ENCODE results near the gene MDP1. TPM values are rescaled to one million over a fixed set of nuclear protein-coding genes. Genes with fewer than 3 reads are reported as not detected.

Gene MDP1
- total RNA-seq, 2 donors from 2014 or later: 8.2 to 10.9 TPM

- H3K9me3 ChIP-seq: no peaks in the 10 kb centered on the region
- TF ChIP-seq CTCF (IDR thresholded peaks at IDR 0.05): no peak
- peak overlapping the region in 1 of 2 donors; percentile 12 for H3K9ac ChIP-seq (ENCODE audit: low read depth in 2 of 2, low read length in 2 of 2)
- no peaks in the 10 kb centered on the region for H3K27me3 ChIP-seq
- H3K27ac ChIP-seq: no peak overlapping the region
- H3K4me3 ChIP-seq: peak overlapping the region; percentile 25
- H3K4me1 ChIP-seq: no peaks in the 10 kb centered on the region
- peaks cover 6% of the 10 kb centered on the region for H3K36me3 ChIP-seq
- DNase-seq: no peak
- intact Hi-C loops (cut with DNase I): no loop called here
Observed at GRCh38 chr14:24172261-24172860, 43.5 kb downstream of the MDP1 start.

- no peaks in the 10 kb centered on the region for H3K4me1 ChIP-seq
- H3K9ac ChIP-seq (ENCODE audit: low read depth in 2 of 2, low read length in 2 of 2): peak within 1 kb of the TSS in 1 of 2 donors; percentile 12
- H3K9me3 ChIP-seq: no peaks in the 10 kb centered on the region
- peak within 1 kb of the TSS; percentile 25 for H3K4me3 ChIP-seq
- H3K27me3 ChIP-seq: no peaks in the 10 kb centered on the region
- no peak for TF ChIP-seq CTCF (IDR thresholded peaks at IDR 0.05)
- peak; percentile 64 for DNase-seq
- intact Hi-C loops (cut with DNase I): no loop called here
- H3K36me3 ChIP-seq: peaks cover 6% of the 10 kb centered on the region
- H3K27ac ChIP-seq: no peak within 1 kb of the TSS
Observed at GRCh38 chr14:24171422-24172260, 44.2 kb downstream of the MDP1 start, which contains the start of gene REC8. Gene REC8, plus strand, starts transcription at chr14:24172080. Its CDS starts 473 bp downstream, at chr14:24172553.

- H3K36me3 ChIP-seq: peaks cover 29% of the 10 kb centered on the region
- no peak for TF ChIP-seq CTCF (IDR thresholded peaks at IDR 0.05)
- no peak for DNase-seq
Observed at GRCh38 chr14:24167469-24168114, 48.3 kb downstream of the MDP1 start.

GRCh38 chr14:24165785-24166184, 50.1 kb downstream of the MDP1 start:
- no peak for DNase-seq
- Histone ChIP-seq H3K27ac (no peak overlapping the region), H3K27me3 (no peaks in the 10 kb centered on the region), H3K4me3 (no peak overlapping the region), H3K4me1 (peaks cover 13% of the 10 kb centered on the region), H3K36me3 (peaks cover 29% of the 10 kb centered on the region), H3K9me3 (no peaks in the 10 kb centered on the region), H3K9ac (ENCODE audit: low read depth in 2 of 2, low read length in 2 of 2) (no peak overlapping the region)
- TF ChIP-seq CTCF (IDR thresholded peaks at IDR 0.05): no peak
- intact Hi-C loops (cut with DNase I): no loop called here

More at GRCh38 chr14:24167469-24168114, 48.3 kb downstream of the MDP1 start:
- no peaks in the 10 kb centered on the region for H3K9me3 ChIP-seq
- no peaks in the 10 kb centered on the region for H3K27me3 ChIP-seq
- peaks cover 6% of the 10 kb centered on the region for H3K4me1 ChIP-seq
- no peak overlapping the region for H3K9ac ChIP-seq (ENCODE audit: low read depth in 2 of 2, low read length in 2 of 2)
- H3K4me3 ChIP-seq: no peak overlapping the region
- H3K27ac ChIP-seq: no peak overlapping the region
- intact Hi-C loops (cut with DNase I): no loop called here

DNA sequence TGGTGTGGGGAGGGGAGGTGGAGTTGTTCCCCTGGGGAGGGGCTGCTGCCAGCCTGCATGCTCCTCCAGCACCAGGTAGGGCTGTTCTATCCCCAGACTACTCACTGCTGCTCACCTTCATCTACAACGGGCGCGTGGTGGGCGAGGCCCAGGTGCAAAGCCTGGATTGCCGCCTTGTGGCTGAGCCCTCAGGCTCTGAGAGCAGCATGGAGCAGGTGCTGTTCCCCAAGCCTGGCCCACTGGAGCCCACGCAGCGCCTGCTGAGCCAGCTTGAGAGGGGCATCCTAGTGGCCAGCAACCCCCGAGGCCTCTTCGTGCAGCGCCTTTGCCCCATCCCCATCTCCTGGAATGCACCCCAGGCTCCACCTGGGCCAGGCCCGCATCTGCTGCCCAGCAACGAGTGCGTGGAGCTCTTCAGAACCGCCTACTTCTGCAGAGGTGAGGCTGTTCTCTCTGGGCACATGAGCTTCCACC, 51.3 kb downstream of the MDP1 start:
- Histone ChIP-seq H3K4me3 (no peak overlapping the region), H3K27me3 (no peaks in the 10 kb centered on the region), H3K4me1 (peaks cover 13% of the 10 kb centered on the region), H3K36me3 (peaks cover 27% of the 10 kb centered on the region), H3K27ac (no peak overlapping the region), H3K9ac (ENCODE audit: low read depth in 2 of 2, low read length in 2 of 2) (no peak overlapping the region), H3K9me3 (no peaks in the 10 kb centered on the region)
- no peak for DNase-seq
- TF ChIP-seq CTCF (IDR thresholded peaks at IDR 0.05): no peak
- intact Hi-C loops (cut with DNase I): no loop called here
